ENCODE results near the gene FOXP1. TPM values are rescaled to one million over a fixed set of nuclear protein-coding genes. Genes with fewer than 3 reads are reported as not detected.

FOXP1 gene
- total and polyA plus RNA-seq, 9 of the 15 experiments (the other 6 are each of a cell fraction or from before 2014, with no cell fraction given), result 7.7 to 34.5 (median 13.7) TPM

GRCh38 chr3:70916375-70917055, 667.0 kb downstream of the FOXP1 start (continued):
- no peak for TF ChIP-seq HBP1 (CRISPR knock-in tag; IDR thresholded peaks at IDR 0.05)
- TF ChIP-seq CCAR2 (IDR thresholded peaks at IDR 0.05; ENCODE audit: low read depth, low read length), result no peak
- no peak for TF ChIP-seq NRF1 (conservative IDR thresholded peaks at IDR 0.05 in 1 of 2, IDR thresholded peaks at IDR 0.05 in 1 of 2)
- no peak for TF ChIP-seq PKNOX1 (IDR thresholded peaks at IDR 0.05)
- no peak for TF ChIP-seq MNT (conservative IDR thresholded peaks at IDR 0.05)
- TF ChIP-seq TCF3 (CRISPR knock-in tag; IDR thresholded peaks at IDR 0.05), result peak; percentile 23; the same call in 1 of the 2 replicates
- TF ChIP-seq DDX20 (tag; IDR thresholded peaks at IDR 0.05; ENCODE audit: low read depth), result no peak
- TF ChIP-seq PHB2 (IDR thresholded peaks at IDR 0.05; ENCODE audit: low read depth), result no peak
- TF ChIP-seq ARNT (IDR thresholded peaks at IDR 0.05), result 0 out of 4 replicates have a peak, but pooled peaks of 1 of the 2 experiments have one; percentile 29
- TF ChIP-seq GTF2B (IDR thresholded peaks at IDR 0.05; ENCODE audit: extremely low read depth, insufficient read length), result no peak
- no peak for TF ChIP-seq ZBTB40 (IDR thresholded peaks at IDR 0.05)
- TF ChIP-seq ZBTB40 (CRISPR knock-in tag; IDR thresholded peaks at IDR 0.05), result no peak
